RWPE2 (cell line): ENCODE data around the gene SLC15A2.
"Not testable (repeated sequence)": the region's sequence is repeated elsewhere in the genome, so short reads cannot be mapped to it uniquely, and the experiment has no call there.

Experiments used
- ATAC-seq: fragments of 200-7000 bp; cut with Tn5 transposase; 3 replicates; pipeline ENCODE4 v1.9.1; 2021; ENCODE audit warnings: low read depth
- DNase-seq: peaks from one replicate; pipeline ENCODE4 v3.0.0-alpha.2; 2020; ENCODE audit warnings: low spot score
- H3K27ac ChIP-seq: fragments of 450-650 bp; 2 replicates; pipeline ENCODE4 v1.5.1; 2017; ENCODE audit warnings: mild to moderate bottlenecking; ENCODE audit not compliant: poor library complexity, severe bottlenecking
- H3K27me3 ChIP-seq: fragments of 250-450 bp; sonication (Bioruptor Pico); 2 replicates; pipeline ENCODE4 v1.5.1; 2021; ENCODE audit warnings: mild to moderate bottlenecking, moderate library complexity; ENCODE audit not compliant: insufficient read depth, poor library complexity, severe bottlenecking
- H3K36me3 ChIP-seq: fragments of 250-450 bp; sonication (Bioruptor Pico); 2 replicates; pipeline ENCODE4 v1.5.1; 2020; ENCODE audit warnings: low read depth, mild to moderate bottlenecking, moderate library complexity
- H3K4me1 ChIP-seq: fragments of 250-450 bp; sonication (Bioruptor Pico); 2 replicates; pipeline ENCODE4 v1.5.1; 2021; ENCODE audit warnings: mild to moderate bottlenecking, moderate library complexity; ENCODE audit not compliant: insufficient read depth, poor library complexity, severe bottlenecking
- H3K4me3 ChIP-seq: fragments of 250-450 bp; sonication (Bioruptor Pico); 2 replicates; pipeline ENCODE4 v1.5.1; 2021; ENCODE audit warnings: mild to moderate bottlenecking, moderate library complexity; ENCODE audit not compliant: severe bottlenecking
- H3K9me3 ChIP-seq: fragments of 250-450 bp; sonication (Bioruptor Pico); 2 replicates; pipeline ENCODE4 v1.5.1; 2021; ENCODE audit warnings: mild to moderate bottlenecking, moderate library complexity; ENCODE audit not compliant: severe bottlenecking
- TF ChIP-seq, protein P1 (sequence below): fragments of 450-650 bp; IDR thresholded peaks from one replicate; pipeline ENCODE4 v1.5.1; 2017; ENCODE audit warnings: mild to moderate bottlenecking, moderate library complexity; ENCODE audit not compliant: poor library complexity, severe bottlenecking

The SLC15A2 gene, protein sequence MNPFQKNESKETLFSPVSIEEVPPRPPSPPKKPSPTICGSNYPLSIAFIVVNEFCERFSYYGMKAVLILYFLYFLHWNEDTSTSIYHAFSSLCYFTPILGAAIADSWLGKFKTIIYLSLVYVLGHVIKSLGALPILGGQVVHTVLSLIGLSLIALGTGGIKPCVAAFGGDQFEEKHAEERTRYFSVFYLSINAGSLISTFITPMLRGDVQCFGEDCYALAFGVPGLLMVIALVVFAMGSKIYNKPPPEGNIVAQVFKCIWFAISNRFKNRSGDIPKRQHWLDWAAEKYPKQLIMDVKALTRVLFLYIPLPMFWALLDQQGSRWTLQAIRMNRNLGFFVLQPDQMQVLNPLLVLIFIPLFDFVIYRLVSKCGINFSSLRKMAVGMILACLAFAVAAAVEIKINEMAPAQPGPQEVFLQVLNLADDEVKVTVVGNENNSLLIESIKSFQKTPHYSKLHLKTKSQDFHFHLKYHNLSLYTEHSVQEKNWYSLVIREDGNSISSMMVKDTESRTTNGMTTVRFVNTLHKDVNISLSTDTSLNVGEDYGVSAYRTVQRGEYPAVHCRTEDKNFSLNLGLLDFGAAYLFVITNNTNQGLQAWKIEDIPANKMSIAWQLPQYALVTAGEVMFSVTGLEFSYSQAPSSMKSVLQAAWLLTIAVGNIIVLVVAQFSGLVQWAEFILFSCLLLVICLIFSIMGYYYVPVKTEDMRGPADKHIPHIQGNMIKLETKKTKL

DNA sequence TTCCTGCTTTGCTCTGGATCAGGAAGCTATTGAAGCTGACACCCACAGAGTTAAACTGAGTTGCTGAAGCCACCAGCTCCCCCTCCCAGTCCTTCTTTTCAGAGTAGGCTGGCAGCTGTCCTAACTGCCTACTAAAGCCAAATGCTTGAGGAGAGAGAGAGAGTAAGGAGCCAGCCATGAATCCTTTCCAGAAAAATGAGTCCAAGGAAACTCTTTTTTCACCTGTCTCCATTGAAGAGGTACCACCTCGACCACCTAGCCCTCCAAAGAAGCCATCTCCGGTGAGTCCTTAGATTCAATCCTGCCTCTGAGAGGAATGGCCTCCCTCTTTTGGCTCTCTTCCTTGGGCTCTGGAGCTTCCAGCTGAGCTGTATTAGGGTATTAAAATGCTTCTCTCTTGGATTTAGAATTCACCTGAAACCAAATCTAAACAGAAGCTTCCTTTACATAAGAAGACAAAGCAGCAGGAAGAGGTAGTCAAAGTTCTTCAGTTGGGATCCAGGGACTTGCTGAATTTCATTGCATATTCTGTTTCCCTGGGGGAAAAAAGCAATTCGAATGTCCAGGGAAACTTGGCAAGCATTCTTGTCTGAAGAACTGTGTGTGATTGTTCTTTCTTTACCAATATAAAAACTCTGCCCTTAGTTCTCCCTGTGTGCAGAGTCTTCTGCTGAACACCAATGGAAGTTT, at the start of gene SLC15A2:
Gene SLC15A2, plus strand, starts transcription at position 101 of the 690 bp plus-strand sequence. Its CDS starts 76 bp downstream, at position 177.
- no peak within 1 kb of the TSS for H3K4me3 ChIP-seq
- H3K9me3 ChIP-seq: no peaks in the 10 kb centered on the region

DNA sequence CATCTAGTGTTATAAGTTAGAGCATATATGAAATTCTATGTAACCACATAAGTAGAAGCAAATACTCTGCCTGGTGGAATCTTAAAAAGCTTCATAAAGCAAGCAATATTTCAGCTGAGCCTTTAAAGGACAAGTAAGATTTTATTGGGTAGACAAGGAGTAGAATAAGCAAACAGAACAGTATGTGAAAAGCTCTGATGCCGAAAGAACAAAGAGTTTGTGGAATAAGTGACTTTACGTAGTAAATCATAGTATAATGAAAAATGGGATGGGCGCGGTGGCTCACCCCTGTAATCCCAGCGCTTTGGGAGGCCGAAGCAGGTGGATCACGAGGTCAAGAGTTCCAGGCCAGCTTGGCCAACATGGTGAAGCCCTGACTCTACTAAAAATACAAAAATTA, 49.3 kb upstream of the SLC15A2 start:
- H3K27ac ChIP-seq: no peak overlapping the region
- H3K36me3 ChIP-seq: no peaks in the 10 kb centered on the region
- no peaks in the 10 kb centered on the region for H3K27me3 ChIP-seq
- TF ChIP-seq, protein P1, sequence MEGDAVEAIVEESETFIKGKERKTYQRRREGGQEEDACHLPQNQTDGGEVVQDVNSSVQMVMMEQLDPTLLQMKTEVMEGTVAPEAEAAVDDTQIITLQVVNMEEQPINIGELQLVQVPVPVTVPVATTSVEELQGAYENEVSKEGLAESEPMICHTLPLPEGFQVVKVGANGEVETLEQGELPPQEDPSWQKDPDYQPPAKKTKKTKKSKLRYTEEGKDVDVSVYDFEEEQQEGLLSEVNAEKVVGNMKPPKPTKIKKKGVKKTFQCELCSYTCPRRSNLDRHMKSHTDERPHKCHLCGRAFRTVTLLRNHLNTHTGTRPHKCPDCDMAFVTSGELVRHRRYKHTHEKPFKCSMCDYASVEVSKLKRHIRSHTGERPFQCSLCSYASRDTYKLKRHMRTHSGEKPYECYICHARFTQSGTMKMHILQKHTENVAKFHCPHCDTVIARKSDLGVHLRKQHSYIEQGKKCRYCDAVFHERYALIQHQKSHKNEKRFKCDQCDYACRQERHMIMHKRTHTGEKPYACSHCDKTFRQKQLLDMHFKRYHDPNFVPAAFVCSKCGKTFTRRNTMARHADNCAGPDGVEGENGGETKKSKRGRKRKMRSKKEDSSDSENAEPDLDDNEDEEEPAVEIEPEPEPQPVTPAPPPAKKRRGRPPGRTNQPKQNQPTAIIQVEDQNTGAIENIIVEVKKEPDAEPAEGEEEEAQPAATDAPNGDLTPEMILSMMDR: no peak
- H3K4me3 ChIP-seq: no peak overlapping the region
- no peaks in the 10 kb centered on the region for H3K9me3 ChIP-seq
- no peaks in the 10 kb centered on the region for H3K4me1 ChIP-seq
- no peak for DNase-seq
- ATAC-seq: no peak

More for the DNA sequence above, at the start of gene SLC15A2:
- TF ChIP-seq, protein P1: no peak
- Histone ChIP-seq H3K27me3 (no peaks in the 10 kb centered on the region), H3K36me3 (no peaks in the 10 kb centered on the region), H3K4me1 (no peaks in the 10 kb centered on the region), H3K27ac (no peak within 1 kb of the TSS)
- ATAC-seq (no peak), DNase-seq (no peak)

DNA sequence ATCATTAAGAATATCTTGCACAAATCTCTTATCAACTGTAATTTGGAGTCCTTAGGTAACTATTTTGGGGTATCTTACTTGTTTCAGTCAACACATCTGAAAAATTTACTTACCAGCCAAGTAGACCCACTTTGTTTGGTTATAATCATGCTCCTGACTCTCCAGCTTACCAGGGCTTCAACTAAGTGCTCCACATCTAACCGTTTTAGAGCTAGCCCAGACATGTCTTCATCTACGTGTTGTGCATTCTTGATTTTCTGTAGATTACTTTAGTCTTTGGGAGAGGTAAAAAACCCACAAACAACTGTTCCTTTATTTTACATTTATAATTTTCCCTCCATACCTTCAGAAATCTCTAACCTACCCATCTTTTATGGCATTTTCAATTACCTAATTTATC, 41.9 kb upstream of the SLC15A2 start:
- TF ChIP-seq, protein P1: no peak
- no peak for DNase-seq
- no peaks in the 10 kb centered on the region for H3K4me1 ChIP-seq
- no peaks in the 10 kb centered on the region for H3K36me3 ChIP-seq
- H3K27me3 ChIP-seq: no peaks in the 10 kb centered on the region
- no peak overlapping the region for H3K27ac ChIP-seq
- no peaks in the 10 kb centered on the region for H3K9me3 ChIP-seq
- ATAC-seq: no peak
- H3K4me3 ChIP-seq: no peak overlapping the region

DNA sequence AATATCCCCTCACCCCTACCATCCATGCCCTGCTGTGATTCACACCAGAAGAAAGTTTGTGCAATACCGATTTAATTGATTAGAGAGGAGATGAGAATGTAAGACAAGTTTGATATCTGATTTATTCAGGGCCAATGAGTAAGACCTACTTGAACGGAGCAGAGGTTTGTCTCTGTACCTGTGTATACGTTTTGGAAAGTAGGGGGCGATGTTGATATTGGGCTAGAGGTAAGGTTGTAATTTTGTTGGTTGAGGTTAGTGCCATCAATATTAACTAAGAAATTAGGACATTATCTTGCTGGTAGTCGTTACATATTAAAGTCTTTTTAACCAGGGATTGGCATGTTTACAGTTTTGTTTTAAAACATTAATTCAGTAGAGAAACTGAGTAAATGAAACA, 38.6 kb upstream of the SLC15A2 start:
- H3K9me3 ChIP-seq: no peaks in the 10 kb centered on the region
- TF ChIP-seq, protein P1: peak; percentile 63
- no peak overlapping the region for H3K27ac ChIP-seq
- H3K36me3 ChIP-seq: peaks cover 3% of the 10 kb centered on the region; the same call in 1 of the 2 replicates
- H3K27me3 ChIP-seq: no peaks in the 10 kb centered on the region
- H3K4me3 ChIP-seq: no peak overlapping the region
- 0 out of 3 replicates have a peak, but pooled peaks have one; percentile 42 for ATAC-seq
- DNase-seq: no peak
- no peaks in the 10 kb centered on the region for H3K4me1 ChIP-seq

DNA sequence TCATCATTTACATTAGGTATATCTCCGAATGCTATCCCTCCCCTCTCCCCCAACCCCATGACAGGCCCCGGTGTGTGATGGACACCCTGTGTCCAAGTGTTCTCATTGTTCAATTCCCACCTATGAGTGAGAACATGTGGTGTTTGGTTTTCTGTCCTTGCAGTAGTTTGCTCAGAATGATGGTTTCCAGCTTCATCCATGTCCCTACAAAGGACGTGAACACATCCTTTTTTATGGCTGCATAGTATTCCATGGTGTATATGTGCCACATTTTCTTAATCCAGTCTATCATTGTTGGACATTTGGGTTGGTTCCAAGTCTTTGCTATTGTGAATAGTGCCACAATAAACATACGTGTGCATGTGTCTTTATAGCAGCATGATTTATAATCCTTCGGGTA, 36.4 kb upstream of the SLC15A2 start:
- not testable (repeated sequence) for H3K27me3 ChIP-seq, H3K4me1 ChIP-seq, H3K4me3 ChIP-seq, DNase-seq, ATAC-seq, H3K27ac ChIP-seq, H3K36me3 ChIP-seq, H3K9me3 ChIP-seq

DNA sequence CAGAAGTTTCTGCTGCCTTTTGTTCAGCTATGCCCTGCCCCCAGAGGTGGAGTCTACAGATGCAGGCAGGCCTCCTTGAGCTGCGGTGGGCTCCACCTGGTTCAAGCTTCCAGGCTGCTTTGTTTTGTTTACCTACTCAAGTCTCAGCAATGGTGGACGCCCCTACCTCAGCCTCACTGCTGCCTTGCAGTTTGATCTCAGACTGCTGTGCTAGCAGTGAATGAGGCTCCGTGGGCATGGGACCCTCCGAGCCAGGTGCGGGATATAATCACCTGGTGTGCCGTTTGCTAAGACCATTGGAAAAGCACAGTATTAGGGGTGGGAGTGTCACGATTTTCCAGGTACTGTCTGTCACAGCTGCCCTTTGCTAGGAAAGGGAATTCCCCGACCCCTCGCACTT, 31.0 kb upstream of the SLC15A2 start:
- H3K4me3 ChIP-seq, H3K27ac ChIP-seq, H3K36me3 ChIP-seq, H3K4me1 ChIP-seq, DNase-seq, H3K27me3 ChIP-seq, H3K9me3 ChIP-seq, ATAC-seq: not testable (repeated sequence)
